Panc1 (cell line): ENCODE results near the gene BRWD1. TPM values are rescaled to one million over a fixed set of nuclear protein-coding genes. Genes with fewer than 3 reads are reported as not detected.

ENCODE experiments used
- ATAC-seq: fragments of 200-7000 bp; cut with Tn5 transposase; 2 replicates; pipeline ENCODE4 v1.9.1; 2020; ENCODE audit warnings: mild to moderate bottlenecking, moderate library complexity
- BruUV-seq: library from RNA; stranded (reverse); fragments of 400-500 nt; replicated peaks from 2 replicates; lab custom pipeline; 2021; lab: Mats Ljungman, UMichigan
- CTCF ChIA-PET: fragments of 300-600 bp; sonication (Branson Sonifier 250); formaldehyde crosslinking; loops from one replicate; lab custom pipeline; 2022; ENCODE audit warnings: antibody characterized with exemption; lab: Charles Lee
- POLR2A ChIA-PET: fragments of 300-600 bp; sonication (Branson Sonifier 250); formaldehyde crosslinking; loops from one replicate; lab custom pipeline; 2022; ENCODE audit warnings: antibody characterized with exemption; lab: Charles Lee
- DNase-seq: peaks from one replicate; pipeline ENCODE4 v3.0.0-alpha.2; 2010; ENCODE audit warnings: low read depth, low spot score
- H3K27ac ChIP-seq: 2 replicates; pipeline ENCODE4 v1.5.1; 2011; ENCODE audit warnings: mild to moderate bottlenecking, low read length, inconsistent platforms
- H3K27me3 ChIP-seq: fragments of 200-500 bp; sonication (Bioruptor generic); 2 replicates; pipeline ENCODE4 v1.6.0; 2014; ENCODE audit warnings: low read length, inconsistent platforms; ENCODE audit not compliant: control insufficient read depth, insufficient read depth
- H3K36me3 ChIP-seq: fragments of 200-500 bp; sonication (Bioruptor generic); 2 replicates; pipeline ENCODE4 v1.5.1; 2014; ENCODE audit warnings: inconsistent platforms, mild to moderate bottlenecking, low read length, moderate library complexity; ENCODE audit not compliant: control insufficient read depth, insufficient read depth
- H3K4me1 ChIP-seq: 2 replicates; pipeline ENCODE4 v1.5.1; 2011; ENCODE audit warnings: inconsistent platforms, mild to moderate bottlenecking, low read length, moderate library complexity; ENCODE audit not compliant: control insufficient read depth, insufficient read depth
- H3K4me3 ChIP-seq, 2 experiments: 2 replicates each; pipeline ENCODE4 v1.5.1; 2011 to 2012; ENCODE audit warnings: low read depth in 2 of 2, low read length in 2 of 2, mild to moderate bottlenecking in 2 of 2, inconsistent platforms in 1 of 2, moderate library complexity in 1 of 2
- H3K9me3 ChIP-seq: fragments of 200-500 bp; sonication (Bioruptor generic); 2 replicates; pipeline ENCODE4 v1.5.1; 2014; ENCODE audit warnings: low read depth, mild to moderate bottlenecking, inconsistent platforms, low read length, moderate library complexity; ENCODE audit not compliant: control insufficient read depth, insufficient read depth
- CTCF ChIP-seq: fragments of 450-650 bp; IDR thresholded peaks from 2 replicates; pipeline ENCODE4 v1.5.1; 2017; ENCODE audit warnings: mild to moderate bottlenecking
- POLR2AphosphoS5 ChIP-seq: IDR thresholded peaks from 2 replicates; pipeline ENCODE4 v1.6.1; 2012; ENCODE audit warnings: mild to moderate bottlenecking, low read depth, low read length, moderate library complexity
- SIN3A ChIP-seq: IDR thresholded peaks from 2 replicates; pipeline ENCODE4 v1.6.1; 2012; ENCODE audit warnings: low read depth, mild to moderate bottlenecking, low read length, moderate library complexity, borderline replicate concordance; ENCODE audit not compliant: insufficient read depth
- TCF7L2 ChIP-seq: IDR thresholded peaks from 2 replicates; pipeline ENCODE4 v1.6.1; 2011; ENCODE audit warnings: mild to moderate bottlenecking, low read depth, low read length, inconsistent platforms
- in situ Hi-C: cut with HindIII; loops from 2 replicates; pipeline ENCODE4 v1.10.0; 2016; ENCODE audit warnings: low sequenced_read_pairs, low pct_unique_long_range_greater_than_20kb
- intact Hi-C: fragments of 100-400 bp; cut with micrococcal nuclease; formaldehyde crosslinking; loops from one replicate; pipeline ENCODE4 v1.10.0; 2022; ENCODE audit not compliant: unreplicated experiment
- total RNA-seq: library from RNA; stranded (reverse); gene quantifications from one replicate; pipeline ENCODE4 v1.2.1, GENCODE V29; 2021; ENCODE audit not compliant: unreplicated experiment
- TF ChIP-seq, protein P1 (sequence below), 2 experiments: IDR thresholded peaks; 2 replicates each; pipeline ENCODE4 v1.6.1; 2011 to 2012; ENCODE audit warnings: low read depth in 2 of 2, control low read depth in 1 of 2, low read length in 1 of 2, mild to moderate bottlenecking in 1 of 2, moderate library complexity in 1 of 2; ENCODE audit not compliant: insufficient read depth in 1 of 2

Gene BRWD1
- total RNA-seq, 1 experiment from 2014 or later = 26.2 TPM

DNA sequence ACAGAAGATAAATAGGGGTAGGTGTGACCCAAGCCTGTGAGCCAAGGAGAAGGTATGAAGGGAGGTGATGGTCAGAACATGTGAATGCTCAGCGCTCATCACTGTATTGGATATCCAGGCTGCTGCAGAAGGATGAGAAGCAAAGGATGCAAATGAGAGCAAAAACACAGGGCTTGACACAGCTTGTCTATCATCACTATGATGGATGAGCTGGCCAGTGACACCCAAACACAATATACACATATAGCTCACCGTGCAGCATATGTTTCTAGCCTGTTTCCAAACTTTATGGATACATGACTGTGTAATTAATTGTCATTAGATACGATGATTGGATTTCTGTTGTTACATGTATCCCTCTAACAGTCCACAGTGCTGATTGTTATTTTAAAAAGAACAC is 49.3 kb upstream of the BRWD1 start:
- Histone ChIP-seq H3K36me3 (no peaks in the 10 kb centered on the region), H3K4me1 (no peaks in the 10 kb centered on the region), H3K27ac (no peak overlapping the region), H3K9me3 (no peaks in the 10 kb centered on the region), H3K27me3 (no peaks in the 10 kb centered on the region), H3K4me3 (no peak overlapping the region)
- no peak for DNase-seq
- ATAC-seq = no peak
- ChIA-PET POLR2A (no interaction called here), CTCF (no interaction called here)
- intact Hi-C loops (no loop called here), in situ Hi-C loops (no loop called here)
- BruUV-seq = no TSS peak
- TF ChIP-seq CTCF (no peak), TCF7L2 (no peak), POLR2AphosphoS5 (no peak), SIN3A (no peak)
- TF ChIP-seq, protein P1, sequence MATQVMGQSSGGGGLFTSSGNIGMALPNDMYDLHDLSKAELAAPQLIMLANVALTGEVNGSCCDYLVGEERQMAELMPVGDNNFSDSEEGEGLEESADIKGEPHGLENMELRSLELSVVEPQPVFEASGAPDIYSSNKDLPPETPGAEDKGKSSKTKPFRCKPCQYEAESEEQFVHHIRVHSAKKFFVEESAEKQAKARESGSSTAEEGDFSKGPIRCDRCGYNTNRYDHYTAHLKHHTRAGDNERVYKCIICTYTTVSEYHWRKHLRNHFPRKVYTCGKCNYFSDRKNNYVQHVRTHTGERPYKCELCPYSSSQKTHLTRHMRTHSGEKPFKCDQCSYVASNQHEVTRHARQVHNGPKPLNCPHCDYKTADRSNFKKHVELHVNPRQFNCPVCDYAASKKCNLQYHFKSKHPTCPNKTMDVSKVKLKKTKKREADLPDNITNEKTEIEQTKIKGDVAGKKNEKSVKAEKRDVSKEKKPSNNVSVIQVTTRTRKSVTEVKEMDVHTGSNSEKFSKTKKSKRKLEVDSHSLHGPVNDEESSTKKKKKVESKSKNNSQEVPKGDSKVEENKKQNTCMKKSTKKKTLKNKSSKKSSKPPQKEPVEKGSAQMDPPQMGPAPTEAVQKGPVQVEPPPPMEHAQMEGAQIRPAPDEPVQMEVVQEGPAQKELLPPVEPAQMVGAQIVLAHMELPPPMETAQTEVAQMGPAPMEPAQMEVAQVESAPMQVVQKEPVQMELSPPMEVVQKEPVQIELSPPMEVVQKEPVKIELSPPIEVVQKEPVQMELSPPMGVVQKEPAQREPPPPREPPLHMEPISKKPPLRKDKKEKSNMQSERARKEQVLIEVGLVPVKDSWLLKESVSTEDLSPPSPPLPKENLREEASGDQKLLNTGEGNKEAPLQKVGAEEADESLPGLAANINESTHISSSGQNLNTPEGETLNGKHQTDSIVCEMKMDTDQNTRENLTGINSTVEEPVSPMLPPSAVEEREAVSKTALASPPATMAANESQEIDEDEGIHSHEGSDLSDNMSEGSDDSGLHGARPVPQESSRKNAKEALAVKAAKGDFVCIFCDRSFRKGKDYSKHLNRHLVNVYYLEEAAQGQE (IDR thresholded peaks at IDR 0.05; ENCODE audit: insufficient read depth in 1 of 2, low read depth in 2 of 2, low read length in 1 of 2) = no peak

GRCh38 chr21:39359382-39359781 is 46.0 kb upstream of the BRWD1 start:
- no peaks in the 10 kb centered on the region for H3K9me3 ChIP-seq
- TF ChIP-seq POLR2AphosphoS5 = no peak
- TF ChIP-seq CTCF = no peak
- no peak for TF ChIP-seq SIN3A
- TF ChIP-seq, protein P1 (IDR thresholded peaks at IDR 0.05; ENCODE audit: insufficient read depth in 1 of 2, low read depth in 2 of 2, low read length in 1 of 2) = no peak
- no peak for TF ChIP-seq TCF7L2
- POLR2A ChIA-PET = no interaction called here
- BruUV-seq = no TSS peak
- no peak overlapping the region for H3K4me3 ChIP-seq
- intact Hi-C loops = no loop called here
- H3K27ac ChIP-seq = no peak overlapping the region
- H3K4me1 ChIP-seq = no peaks in the 10 kb centered on the region
- in situ Hi-C loops = no loop called here
- DNase-seq (no peak), ATAC-seq (no peak)
- no peaks in the 10 kb centered on the region for H3K36me3 ChIP-seq
- CTCF ChIA-PET = no interaction called here
- H3K27me3 ChIP-seq = no peaks in the 10 kb centered on the region
